Motor neuron (in vitro differentiated cells): ENCODE measurements around the gene GPC3. TPM values are rescaled to one million over a fixed set of nuclear protein-coding genes. Genes with fewer than 3 reads are reported as not detected.

Experiments
- ATAC-seq, 8 experiments: fragments of 200-7000 bp; cut with Tn5 transposase; replicated peaks in 6 of 8; 2 replicates each; pipeline ENCODE4 v1.8.0; 2021; ENCODE audit warnings: mild to moderate bottlenecking in 8 of 8, moderate library complexity in 8 of 8
- H3K27ac ChIP-seq, 2 donors: fragments of 250-450 bp; sonication (Bioruptor Pico); 2 replicates each; pipeline ENCODE4 v1.9.0; 2021; ENCODE audit warnings: antibody characterized with exemption in 2 of 2, mild to moderate bottlenecking in 2 of 2, moderate library complexity in 1 of 2
- H3K4me1 ChIP-seq, 2 donors: fragments of 250-450 bp; sonication (Bioruptor Pico); replicated peaks in 1 of 2; 2 replicates each; pipeline ENCODE4 v1.6.1; 2021; ENCODE audit warnings: antibody characterized with exemption in 2 of 2, mild to moderate bottlenecking in 2 of 2, moderate library complexity in 1 of 2
- H3K4me3 ChIP-seq, 5 donors: fragments of 250-450 bp; sonication (Bioruptor Pico); 2 replicates each; pipeline ENCODE4 v1.9.0; 2021; ENCODE audit warnings: antibody characterized with exemption in 5 of 5, mild to moderate bottlenecking in 5 of 5, moderate library complexity in 4 of 5
- WGBS, 10 experiments: fragments of 450-650 bp; shearing (Covaris generic); methylation state at CpG; one replicate each; pipeline ENCODE4 v1.0.0; 2022; 5-methylcytosine and 5-hydroxymethylcytosine counted together
- in situ Hi-C, 9 experiments: fragments of 400-800 bp; cut with MboI; loops; one replicate each; pipeline ENCODE4 v1.15.0; 2021; ENCODE audit warnings: low sequenced_read_pairs in 9 of 9, low pct_unique_long_range_greater_than_20kb in 2 of 9; ENCODE audit not compliant: unreplicated experiment in 9 of 9
- total RNA-seq, 8 experiments: library from RNA; unstranded; fragments of 300-600 nt; gene quantifications; 2 replicates each; pipeline versions ENCODE4 v1.2.3 to v1.2.4, GENCODE V29; 2022

The GPC3 gene
- total RNA-seq, 8 experiments from 2014 or later: 2.7 to 92.2 (median 3.6) TPM; not detected in 3

DNA sequence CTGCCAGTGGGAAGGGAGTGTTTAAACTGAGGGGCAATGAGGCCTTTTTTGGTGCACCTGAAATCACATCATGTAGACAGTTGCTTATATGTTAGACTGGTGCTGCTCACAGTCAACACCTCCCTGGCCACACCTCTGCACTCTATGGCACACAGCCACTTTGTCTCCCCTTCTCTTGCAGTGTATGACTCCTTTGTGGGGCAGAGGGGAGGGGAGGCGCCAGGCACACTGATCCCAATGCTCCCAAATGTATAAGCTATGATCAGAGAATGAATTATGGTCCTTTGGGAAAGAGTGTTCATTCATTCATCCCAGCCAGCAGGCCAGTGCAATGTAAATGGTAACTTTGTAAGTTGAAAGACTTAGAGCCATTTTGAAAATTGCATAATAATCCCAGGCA is 4.6 kb upstream of the GPC3 start:
- H3K4me3 ChIP-seq: no peak overlapping the region
- H3K4me1 ChIP-seq: peaks cover 0 to 6% of the 10 kb centered on the region in 2 donors
- WGBS, 10 experiments: no CpG with 5 or more reads among the region's 1 CpG
- in situ Hi-C loops: no loop called here
- no peak for ATAC-seq
- H3K27ac ChIP-seq: no peak overlapping the region

- H3K4me1 ChIP-seq: peaks cover 0 to 6% of the 10 kb centered on the region in 2 donors
- WGBS, 10 experiments: 14 to 53% methylated on average over 2 to 3 of the region's 6 CpGs; no CpG with 5 or more reads in 8 of the 10 experiments
- no peak overlapping the region for H3K4me3 ChIP-seq
- in situ Hi-C loops: no loop called here
- no peak for ATAC-seq
- H3K27ac ChIP-seq: no peak overlapping the region
Measured at GRCh38 chrX:133989490-133989889, 4.1 kb upstream of the GPC3 start.

DNA sequence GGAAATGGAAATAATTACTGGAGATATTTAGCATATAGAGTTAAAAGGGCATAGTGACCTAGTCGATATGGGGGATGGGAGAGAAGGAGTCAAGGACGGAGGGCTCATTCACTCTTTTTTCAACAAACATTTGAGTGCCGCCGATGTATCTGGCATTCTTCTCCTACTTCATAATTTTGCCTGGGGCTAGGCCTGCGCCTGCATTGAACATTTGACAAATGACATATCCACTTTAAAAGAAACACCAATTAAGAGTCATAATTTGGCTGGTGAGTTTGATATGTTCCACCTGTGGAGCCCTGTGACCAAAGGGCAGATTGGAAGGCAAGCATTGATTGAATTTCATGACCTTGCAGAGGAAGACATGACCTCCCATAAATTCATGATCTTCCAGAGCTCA is 2.6 kb upstream of the GPC3 start:
- WGBS, 10 experiments: 27 to 100% (median 84%) methylated on average over 1 to 5 of the region's 5 CpGs; no CpG with 5 or more reads in 6 of the 10 experiments
- ATAC-seq: no peak
- in situ Hi-C loops: no loop called here

GRCh38 chrX:133987188-133987587 is 1.8 kb upstream of the GPC3 start:
- in situ Hi-C loops: no loop called here
- WGBS, 10 experiments: 57 to 100% (median 63%) methylated on average over 1 to 5 of the region's 6 CpGs; no CpG with 5 or more reads in 4 of the 10 experiments
- H3K4me3 ChIP-seq: no peak overlapping the region
- peaks cover 3 to 6% of the 10 kb centered on the region in 2 donors for H3K4me1 ChIP-seq
- ATAC-seq: no peak
- H3K27ac ChIP-seq: no peak overlapping the region

More for the DNA sequence above, 2.6 kb upstream of the GPC3 start:
- H3K27ac ChIP-seq: no peak overlapping the region
- no peak overlapping the region for H3K4me3 ChIP-seq
- peaks cover 0 to 6% of the 10 kb centered on the region in 2 donors for H3K4me1 ChIP-seq

DNA sequence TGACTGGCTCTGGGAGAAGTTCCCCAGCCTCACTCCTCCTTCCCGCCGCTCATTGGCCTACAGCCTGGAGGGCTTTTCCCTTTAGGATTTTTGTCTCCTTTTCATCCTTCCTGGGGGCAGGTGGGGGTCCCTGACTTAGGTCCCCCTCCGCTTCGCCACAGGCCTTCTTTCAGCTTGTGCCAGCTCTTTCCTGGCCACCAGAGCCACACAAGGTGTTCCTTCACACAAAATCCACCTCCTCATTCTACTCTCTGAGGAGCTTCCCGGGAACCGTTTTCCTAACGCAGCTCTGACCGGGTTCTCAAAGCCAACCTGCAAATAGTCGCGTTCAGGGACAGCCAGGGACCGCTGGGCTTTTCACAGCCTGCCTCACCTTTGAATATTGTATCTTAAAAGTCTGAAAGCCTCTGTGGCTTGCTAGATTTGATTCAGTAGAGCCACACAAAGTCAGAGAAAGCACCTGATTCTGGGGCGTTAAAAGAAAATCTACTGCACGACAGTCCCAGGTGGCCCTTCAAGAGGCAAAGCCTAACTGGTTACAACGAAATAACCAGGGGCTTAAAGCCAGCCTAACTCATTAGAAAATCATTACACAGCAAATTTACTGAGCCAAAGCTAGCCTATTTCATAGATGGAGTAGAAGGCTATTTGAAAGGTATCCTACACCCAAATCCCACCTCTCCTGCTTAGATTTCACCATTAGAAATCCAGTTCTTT is 731 bp upstream of the GPC3 start:
- peaks cover 3 to 6% of the 10 kb centered on the region in 2 donors for H3K4me1 ChIP-seq
- WGBS, 10 experiments: 0 to 100% (median 20%) methylated on average over 2 to 10 of the region's 14 CpGs; no CpG with 5 or more reads in 5 of the 10 experiments
- H3K4me3 ChIP-seq: peak overlapping the region; percentile 48 to 76 (median 50)
- no peak overlapping the region for H3K27ac ChIP-seq
- peak in 5 of 8 experiments; percentile 1 to 13 (median 5) for ATAC-seq
- in situ Hi-C loops: no loop called here

DNA sequence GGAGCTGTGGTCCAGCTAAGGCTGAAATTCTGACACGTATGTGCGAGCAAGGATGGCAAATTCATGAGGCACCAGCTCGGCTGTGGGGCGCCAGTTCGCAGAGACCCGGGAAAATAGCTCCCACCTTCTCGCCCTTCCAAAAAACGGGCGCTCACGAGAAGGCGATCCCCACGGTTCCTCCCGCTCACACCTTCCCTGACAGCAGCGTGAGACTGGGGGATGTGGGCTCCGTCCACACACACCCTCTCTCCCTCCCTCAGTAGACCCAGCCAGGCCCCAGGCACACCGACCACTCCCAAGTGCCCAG is 584 bp downstream of the GPC3 start:
- no peak for ATAC-seq
- Histone ChIP-seq H3K4me1 (peaks cover 3 to 6% of the 10 kb centered on the region in 2 donors), H3K27ac (no peak overlapping the region), H3K4me3 (peak overlapping the region; percentile 48 to 76 (median 50))
- in situ Hi-C loops: no loop called here
- WGBS, 10 experiments: 40% methylated on average over 2 of the region's 16 CpGs; no CpG with 5 or more reads in 9 of the 10 experiments

- in situ Hi-C loops: no loop called here
- WGBS, 10 experiments: 37% methylated on average over 19 of the region's 40 CpGs; no CpG with 5 or more reads in 9 of the 10 experiments
- Histone ChIP-seq H3K4me3 (peak overlapping the region; percentile 7 to 76 (median 50)), H3K27ac (no peak overlapping the region), H3K4me1 (peaks cover 0 to 3% of the 10 kb centered on the region in 2 donors)
- ATAC-seq: no peak
Measured at GRCh38 chrX:133983974-133984845, 1.2 kb downstream of the GPC3 start.

DNA sequence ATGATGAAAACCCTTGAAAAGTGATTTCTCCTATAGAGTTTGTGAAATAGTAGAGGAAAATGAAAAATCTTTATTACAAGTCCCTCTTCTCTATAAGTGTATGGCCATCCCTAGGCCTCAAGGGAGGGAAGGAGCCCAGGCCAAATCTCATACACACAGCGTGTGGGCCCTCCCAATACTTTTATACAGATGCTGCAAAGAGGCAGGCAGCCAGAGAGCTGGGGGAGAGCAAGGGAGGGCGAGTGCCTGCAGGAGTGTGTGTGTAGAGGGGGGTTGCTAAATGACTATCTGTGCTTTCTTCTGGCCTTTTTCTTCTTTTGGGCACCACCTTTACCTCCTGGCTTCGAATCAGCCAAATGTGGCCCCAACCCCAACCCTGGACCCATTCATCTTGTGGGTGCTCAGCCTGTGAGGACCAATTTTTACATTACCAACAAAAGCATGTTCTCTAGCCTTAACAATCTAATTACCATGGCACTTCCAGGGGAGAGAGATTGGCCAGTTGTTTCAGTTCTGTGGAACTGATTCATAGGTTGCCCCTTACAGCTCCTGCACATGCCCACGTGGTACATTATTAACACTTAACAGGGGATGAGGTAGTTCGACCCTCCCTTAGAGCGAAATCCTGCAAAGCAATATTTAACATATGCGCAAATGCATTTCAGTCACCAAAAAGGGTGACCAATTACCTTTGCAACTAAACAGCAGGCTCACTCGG is 2.0 kb downstream of the GPC3 start:
- WGBS, 10 experiments: 12 to 60% (median 37%) methylated on average over 1 to 5 of the region's 8 CpGs; no CpG with 5 or more reads in 5 of the 10 experiments
- no peak overlapping the region for H3K27ac ChIP-seq
- H3K4me1 ChIP-seq: peaks cover 0 to 3% of the 10 kb centered on the region in 2 donors
- in situ Hi-C loops: no loop called here
- peak overlapping the region in 4 of 5 donors; percentile 48 to 76 (median 51) for H3K4me3 ChIP-seq
- ATAC-seq: no peak

DNA sequence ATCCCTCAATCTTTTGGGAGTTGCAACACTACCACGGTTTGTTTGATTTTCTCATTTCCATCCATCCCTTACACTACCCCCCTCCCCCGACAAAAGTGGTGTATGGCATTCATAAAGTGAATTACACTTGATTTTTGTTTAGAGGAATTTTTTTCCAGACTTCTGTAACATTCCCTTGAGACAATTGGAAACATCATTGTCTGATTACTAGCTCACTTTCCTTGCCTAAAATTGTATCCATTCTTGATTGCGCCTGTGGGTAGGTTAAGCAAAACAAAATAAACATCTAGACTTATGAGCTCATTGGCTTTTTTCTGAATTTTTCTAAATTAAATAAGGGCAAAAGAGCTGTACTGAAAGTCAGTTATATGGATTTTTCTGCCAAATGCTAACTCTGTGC is 3.5 kb downstream of the GPC3 start:
- in situ Hi-C loops: no loop called here
- Histone ChIP-seq H3K27ac (no peak overlapping the region), H3K4me3 (no peak overlapping the region), H3K4me1 (peaks cover 0 to 3% of the 10 kb centered on the region in 2 donors)
- ATAC-seq: no peak
- 0 to 80% (median 44%) methylated on average over 1 to 3 of the region's 3 CpGs; no CpG with 5 or more reads in 5 of the 10 experiments for WGBS, 10 experiments

GRCh38 chrX:133980832-133981588 is 4.4 kb downstream of the GPC3 start:
- H3K4me3 ChIP-seq: no peak overlapping the region
- in situ Hi-C loops: no loop called here
- WGBS, 10 experiments: 6 to 100% (median 75%) methylated on average over 1 to 4 of the region's 5 CpGs; no CpG with 5 or more reads in 5 of the 10 experiments
- H3K4me1 ChIP-seq: peaks cover 0 to 3% of the 10 kb centered on the region in 2 donors
- no peak overlapping the region for H3K27ac ChIP-seq
- ATAC-seq: no peak

GRCh38 chrX:133980406-133980805 is 5.0 kb downstream of the GPC3 start:
- peaks cover 0 to 3% of the 10 kb centered on the region in 2 donors for H3K4me1 ChIP-seq
- 20 to 100% (median 51%) methylated on average over 1 to 2 of the region's 2 CpGs; no CpG with 5 or more reads in 5 of the 10 experiments for WGBS, 10 experiments
- no peak overlapping the region for H3K4me3 ChIP-seq
- in situ Hi-C loops: no loop called here
- no peak overlapping the region for H3K27ac ChIP-seq
- no peak for ATAC-seq

DNA sequence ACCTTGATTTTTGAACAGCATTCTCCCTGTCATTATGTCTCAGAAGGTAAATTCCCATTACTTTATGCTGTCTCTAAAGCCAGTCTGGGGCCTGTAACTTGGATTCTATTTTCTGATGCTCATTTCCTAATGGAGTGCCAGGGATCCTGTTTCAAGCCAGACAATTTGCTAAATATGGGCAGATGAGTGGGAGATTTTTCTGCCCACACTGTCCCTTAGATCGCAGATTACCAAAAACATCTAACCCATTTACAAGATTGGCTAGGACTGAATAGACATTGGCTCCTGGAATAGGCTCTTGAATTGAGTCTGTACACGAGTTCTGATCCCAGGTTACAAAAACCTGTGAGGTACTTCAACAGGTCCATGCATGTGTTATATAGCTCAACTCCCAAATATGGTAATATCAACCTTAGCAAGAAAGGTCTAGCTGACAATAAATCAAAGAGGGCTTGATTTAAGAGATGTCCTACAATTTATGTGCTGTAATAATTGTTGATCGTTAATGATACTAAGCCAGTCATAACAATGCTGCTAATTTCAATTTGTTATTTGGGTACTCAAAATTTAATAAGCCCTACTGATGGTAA is 5.7 kb downstream of the GPC3 start:
- WGBS, 10 experiments: 0 to 100% (median 20%) methylated on average over 1 to 3 of the region's 3 CpGs; no CpG with 5 or more reads in 3 of the 10 experiments
- Histone ChIP-seq H3K4me3 (no peak overlapping the region), H3K4me1 (peaks cover 0 to 3% of the 10 kb centered on the region in 2 donors), H3K27ac (no peak overlapping the region)
- in situ Hi-C loops: no loop called here
- no peak for ATAC-seq
